A549 (cell line): ENCODE results near the gene MRPS5. TPM values are rescaled to one million over a fixed set of nuclear protein-coding genes. Genes with fewer than 3 reads are reported as not detected.

ENCODE experiments used
- ATAC-seq, 2 experiments: fragments of 200-7000 bp in 1 of 2; fragments of >200 bp in 1 of 2; cut with Nextera tagmentation in 1 of 2; cut with Tn5 transposase in 1 of 2; 3 replicates each; pipeline versions ENCODE4 v1.8.0 to v1.9.1; 2018 to 2020; ENCODE audit warnings: mild to moderate bottlenecking in 1 of 2, moderate library complexity in 1 of 2
- CTCF ChIA-PET: fragments of 300-600 bp; sonication (Branson Sonifier 250); formaldehyde crosslinking; extraction: SDS; loops from one replicate; lab custom pipeline; 2021; ENCODE audit warnings: antibody characterized with exemption, inconsistent platforms; lab: Yijun Ruan, JAX
- POLR2A ChIA-PET: fragments of 350-600 bp; formaldehyde crosslinking; extraction: SDS; loops from one replicate; lab custom pipeline; 2021; ENCODE audit warnings: antibody characterized with exemption, inconsistent platforms; lab: Yijun Ruan, JAX
- DNase-seq, 2 experiments: peaks; one replicate each; pipeline versions ENCODE4 v3.0.0 to v3.0.0-alpha.2; 2011 to 2016; ENCODE audit warnings: low read depth in 1 of 2, low spot score in 1 of 2
- FAIRE-seq: peaks from 2 replicates; lab custom pipeline; 2011; peaks lifted over from hg19 to GRCh38; lab: Jason Lieb, UNC
- H3K27ac ChIP-seq, 2 experiments: fragments of >200 bp; sonication (Bioruptor Twin); formaldehyde crosslinking; 3 replicates each; pipeline ENCODE4 v1.5.1; 2016 to 2017
- H3K4me1 ChIP-seq: fragments of >200 bp; sonication (Bioruptor Twin); formaldehyde crosslinking; 3 replicates; pipeline ENCODE4 v1.6.1; 2016
- H3K4me2 ChIP-seq: fragments of >200 bp; sonication (Bioruptor Twin); formaldehyde crosslinking; 3 replicates; pipeline ENCODE4 v1.6.1; 2016
- H3K4me3 ChIP-seq: fragments of >200 bp; sonication (Bioruptor Twin); formaldehyde crosslinking; 3 replicates; pipeline ENCODE4 v1.5.1; 2016
- H3K9me3 ChIP-seq: fragments of >200 bp; sonication (Bioruptor Twin); formaldehyde crosslinking; 3 replicates; pipeline ENCODE4 v1.6.1; 2016
- CEBPB ChIP-seq, 2 experiments: fragments of >200 bp in 1 of 2; sonication (Bioruptor Twin) in 1 of 2; formaldehyde crosslinking in 1 of 2; IDR thresholded peaks; 2 replicates each; pipeline ENCODE4 v1.6.1; 2012 to 2016
- CHD2 ChIP-seq: fragments of 150-350 bp; IDR thresholded peaks from 2 replicates; pipeline ENCODE4 v1.6.1; 2014; ENCODE audit warnings: low read length; ENCODE audit not compliant: partially characterized antibody
- CHD4 ChIP-seq: fragments of 200-600 bp; sonication (generic); IDR thresholded peaks from 2 replicates; pipeline ENCODE4 v1.6.1; 2016; ENCODE audit warnings: antibody characterized with exemption, mild to moderate bottlenecking, borderline replicate concordance
- EHF ChIP-seq: fragments of 250-450 bp; sonication (Bioruptor Pico); IDR thresholded peaks from 2 replicates; pipeline ENCODE4 v1.5.0; 2020; ENCODE audit warnings: mild to moderate bottlenecking
- EHMT2 ChIP-seq: fragments of 200-600 bp; sonication (generic); IDR thresholded peaks from 2 replicates; pipeline ENCODE4 v1.6.1; 2016; ENCODE audit warnings: antibody characterized with exemption, low read depth, mild to moderate bottlenecking, moderate library complexity
- ESRRA ChIP-seq: fragments of 150-350 bp; IDR thresholded peaks from 2 replicates; pipeline ENCODE4 v1.6.1; 2014; ENCODE audit warnings: mild to moderate bottlenecking, low read length, borderline replicate concordance
- HOXA7 ChIP-seq: fragments of 250-450 bp; sonication (Bioruptor Pico); IDR thresholded peaks from 2 replicates; pipeline ENCODE4 v1.5.0; 2020; ENCODE audit warnings: mild to moderate bottlenecking, moderate library complexity
- HOXB13 ChIP-seq: fragments of 250-450 bp; sonication (Bioruptor Pico); IDR thresholded peaks from 2 replicates; pipeline ENCODE4 v1.5.0; 2020; ENCODE audit warnings: low read depth, mild to moderate bottlenecking, moderate library complexity
- JUN ChIP-seq, 2 experiments: fragments of >200 bp; sonication (Bioruptor Twin); formaldehyde crosslinking; IDR thresholded peaks; 2 replicates in 1 of 2; 3 replicates in 1 of 2; pipeline ENCODE4 v1.6.1; 2016 to 2017
- KDM5A ChIP-seq: fragments of 200-600 bp; sonication (generic); IDR thresholded peaks from 2 replicates; pipeline ENCODE4 v1.6.1; 2016; ENCODE audit warnings: antibody characterized with exemption, mild to moderate bottlenecking
- MYC ChIP-seq: IDR thresholded peaks from 2 replicates; pipeline ENCODE4 v1.6.1; 2012; ENCODE audit warnings: mild to moderate bottlenecking, inconsistent platforms, low read length, improper control_type of control experiment, borderline replicate concordance
- POLR2AphosphoS2 ChIP-seq: conservative IDR thresholded peaks from 2 replicates; pipeline ENCODE4 v1.6.1; 2012; ENCODE audit warnings: low read length, improper control_type of control experiment, inconsistent platforms
- RAD21 ChIP-seq, 2 experiments: fragments of >200 bp in 1 of 2; sonication (Bioruptor Twin) in 1 of 2; formaldehyde crosslinking in 1 of 2; IDR thresholded peaks in 1 of 2; conservative IDR thresholded peaks in 1 of 2; 2 replicates in 1 of 2; 3 replicates in 1 of 2; pipeline ENCODE4 v1.6.1; 2012 to 2018; ENCODE audit warnings: inconsistent platforms in 1 of 2
- RCOR1 ChIP-seq: fragments of 150-350 bp; IDR thresholded peaks from 2 replicates; pipeline ENCODE4 v1.6.1; 2014; ENCODE audit warnings: antibody characterized with exemption, low read length, low read depth
- RFX5 ChIP-seq: fragments of 450-650 bp; IDR thresholded peaks from 2 replicates; pipeline ENCODE4 v1.7.1; 2014; ENCODE audit warnings: antibody characterized with exemption, mild to moderate bottlenecking, moderate library complexity
- ZC3H11A ChIP-seq: fragments of 450-650 bp; IDR thresholded peaks from 2 replicates; pipeline ENCODE4 v1.6.1; 2014; ENCODE audit warnings: antibody characterized with exemption, mild to moderate bottlenecking
- ZSCAN20 ChIP-seq: fragments of 250-450 bp; sonication (Bioruptor Pico); IDR thresholded peaks from 2 replicates; pipeline ENCODE4 v1.8.0; 2022; ENCODE audit warnings: mild to moderate bottlenecking, moderate library complexity
- WGBS: methylation state at CpG from one replicate; pipeline ENCODE4 v1.1.6; 2017; ENCODE audit errors: missing lambda C conversion rate; 5-methylcytosine and 5-hydroxymethylcytosine counted together
- polyA plus RNA-seq, 4 experiments: library from polyadenylated mRNA; depleted of rRNA in 3 of 4; stranded (reverse); fragments of >200 nt; fragmentation: RNase III in 1 of 4; extraction: RNeasy Plus Mini Kit Qiagen cat#74134 plus additional on column Dnase treatment in 1 of 4; gene quantifications; 2 replicates in 3 of 4; 3 replicates in 1 of 4; pipeline ENCODE4 v1.2.3, GENCODE V29; 2011 to 2017
- TF ChIP-seq, protein P1 (sequence below): IDR thresholded peaks from 2 replicates; pipeline ENCODE4 v1.6.1; 2012; ENCODE audit warnings: low read depth, borderline replicate concordance
- TF ChIP-seq, protein P2 (sequence below): fragments of >200 bp; sonication (Bioruptor Twin); formaldehyde crosslinking; IDR thresholded peaks from 3 replicates; pipeline ENCODE4 v1.5.1; 2016
- TF ChIP-seq, protein P3 (sequence below): fragments of 200-600 bp; sonication (generic); IDR thresholded peaks from 2 replicates; pipeline ENCODE4 v1.6.1; 2016; ENCODE audit warnings: antibody characterized with exemption, mild to moderate bottlenecking, moderate library complexity
- TF ChIP-seq, protein P4 (sequence below): fragments of 250-450 bp; sonication (Bioruptor Pico); IDR thresholded peaks from 2 replicates; pipeline ENCODE4 v1.5.0; 2020; ENCODE audit warnings: low read depth, mild to moderate bottlenecking, moderate library complexity

The MRPS5 gene
- polyA plus RNA-seq, 2 of the 4 experiments (the other 2 are of a cell fraction), result 103 to 123 TPM

DNA sequence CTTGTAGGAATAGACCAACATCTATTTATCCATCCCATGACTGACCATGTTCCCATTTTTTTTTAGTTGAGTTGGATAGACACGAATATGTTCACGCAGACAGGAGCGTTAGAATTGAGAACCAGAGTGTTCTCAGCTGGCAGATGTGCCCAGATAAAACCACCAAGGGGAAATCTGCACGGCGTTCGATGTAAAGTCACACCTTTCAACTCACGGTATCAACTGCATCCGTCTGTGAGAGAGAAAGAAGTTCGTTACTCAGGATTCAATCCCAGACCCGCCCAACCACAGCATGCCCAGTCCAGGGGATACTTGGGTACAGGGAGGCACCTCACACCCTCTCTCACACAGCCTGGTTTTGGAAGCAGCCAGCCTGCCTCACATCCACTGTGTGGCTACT, 70.0 kb downstream of the MRPS5 start:
- H3K27ac ChIP-seq, result no peak overlapping the region
- no peak overlapping the region for H3K4me3 ChIP-seq
- ATAC-seq (no peak), FAIRE-seq (no peak), DNase-seq (no peak)
- ChIA-PET POLR2A (no interaction called here), CTCF (interaction anchor here (0.6 to 6.1 kb wide), 4 partner anchors 12 to 64 kb away, joined by 3 to 45 read pairs (median 14); no protein-coding TSS in a partner anchor)
- no peaks in the 10 kb centered on the region; the same call in 2 of the 3 replicates for H3K9me3 ChIP-seq
- WGBS, result 44% methylated on average over 10 of the region's 10 CpGs
- TF ChIP-seq RCOR1 (no peak), CHD4 (no peak), MYC (no peak), CHD2 (no peak), ESRRA (no peak), RAD21 (conservative IDR thresholded peaks at IDR 0.05 in 1 of 2, IDR thresholded peaks at IDR 0.05 in 1 of 2) (no peak), CEBPB (IDR thresholded peaks at IDR 0.05) (no peak), JUN (IDR thresholded peaks at IDR 0.05) (no peak), ZSCAN20 (no peak), RFX5 (no peak), HOXB13 (CRISPR knock-in tag) (no peak), KDM5A (no peak), EHMT2 (no peak), POLR2AphosphoS2 (no peak)
- TF ChIP-seq, protein P1, sequence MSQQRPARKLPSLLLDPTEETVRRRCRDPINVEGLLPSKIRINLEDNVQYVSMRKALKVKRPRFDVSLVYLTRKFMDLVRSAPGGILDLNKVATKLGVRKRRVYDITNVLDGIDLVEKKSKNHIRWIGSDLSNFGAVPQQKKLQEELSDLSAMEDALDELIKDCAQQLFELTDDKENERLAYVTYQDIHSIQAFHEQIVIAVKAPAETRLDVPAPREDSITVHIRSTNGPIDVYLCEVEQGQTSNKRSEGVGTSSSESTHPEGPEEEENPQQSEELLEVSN, result no peak
- TF ChIP-seq, protein P2, sequence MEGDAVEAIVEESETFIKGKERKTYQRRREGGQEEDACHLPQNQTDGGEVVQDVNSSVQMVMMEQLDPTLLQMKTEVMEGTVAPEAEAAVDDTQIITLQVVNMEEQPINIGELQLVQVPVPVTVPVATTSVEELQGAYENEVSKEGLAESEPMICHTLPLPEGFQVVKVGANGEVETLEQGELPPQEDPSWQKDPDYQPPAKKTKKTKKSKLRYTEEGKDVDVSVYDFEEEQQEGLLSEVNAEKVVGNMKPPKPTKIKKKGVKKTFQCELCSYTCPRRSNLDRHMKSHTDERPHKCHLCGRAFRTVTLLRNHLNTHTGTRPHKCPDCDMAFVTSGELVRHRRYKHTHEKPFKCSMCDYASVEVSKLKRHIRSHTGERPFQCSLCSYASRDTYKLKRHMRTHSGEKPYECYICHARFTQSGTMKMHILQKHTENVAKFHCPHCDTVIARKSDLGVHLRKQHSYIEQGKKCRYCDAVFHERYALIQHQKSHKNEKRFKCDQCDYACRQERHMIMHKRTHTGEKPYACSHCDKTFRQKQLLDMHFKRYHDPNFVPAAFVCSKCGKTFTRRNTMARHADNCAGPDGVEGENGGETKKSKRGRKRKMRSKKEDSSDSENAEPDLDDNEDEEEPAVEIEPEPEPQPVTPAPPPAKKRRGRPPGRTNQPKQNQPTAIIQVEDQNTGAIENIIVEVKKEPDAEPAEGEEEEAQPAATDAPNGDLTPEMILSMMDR, result no peak
- TF ChIP-seq, protein P3, sequence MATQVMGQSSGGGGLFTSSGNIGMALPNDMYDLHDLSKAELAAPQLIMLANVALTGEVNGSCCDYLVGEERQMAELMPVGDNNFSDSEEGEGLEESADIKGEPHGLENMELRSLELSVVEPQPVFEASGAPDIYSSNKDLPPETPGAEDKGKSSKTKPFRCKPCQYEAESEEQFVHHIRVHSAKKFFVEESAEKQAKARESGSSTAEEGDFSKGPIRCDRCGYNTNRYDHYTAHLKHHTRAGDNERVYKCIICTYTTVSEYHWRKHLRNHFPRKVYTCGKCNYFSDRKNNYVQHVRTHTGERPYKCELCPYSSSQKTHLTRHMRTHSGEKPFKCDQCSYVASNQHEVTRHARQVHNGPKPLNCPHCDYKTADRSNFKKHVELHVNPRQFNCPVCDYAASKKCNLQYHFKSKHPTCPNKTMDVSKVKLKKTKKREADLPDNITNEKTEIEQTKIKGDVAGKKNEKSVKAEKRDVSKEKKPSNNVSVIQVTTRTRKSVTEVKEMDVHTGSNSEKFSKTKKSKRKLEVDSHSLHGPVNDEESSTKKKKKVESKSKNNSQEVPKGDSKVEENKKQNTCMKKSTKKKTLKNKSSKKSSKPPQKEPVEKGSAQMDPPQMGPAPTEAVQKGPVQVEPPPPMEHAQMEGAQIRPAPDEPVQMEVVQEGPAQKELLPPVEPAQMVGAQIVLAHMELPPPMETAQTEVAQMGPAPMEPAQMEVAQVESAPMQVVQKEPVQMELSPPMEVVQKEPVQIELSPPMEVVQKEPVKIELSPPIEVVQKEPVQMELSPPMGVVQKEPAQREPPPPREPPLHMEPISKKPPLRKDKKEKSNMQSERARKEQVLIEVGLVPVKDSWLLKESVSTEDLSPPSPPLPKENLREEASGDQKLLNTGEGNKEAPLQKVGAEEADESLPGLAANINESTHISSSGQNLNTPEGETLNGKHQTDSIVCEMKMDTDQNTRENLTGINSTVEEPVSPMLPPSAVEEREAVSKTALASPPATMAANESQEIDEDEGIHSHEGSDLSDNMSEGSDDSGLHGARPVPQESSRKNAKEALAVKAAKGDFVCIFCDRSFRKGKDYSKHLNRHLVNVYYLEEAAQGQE, result no peak
- H3K4me1 ChIP-seq, result no peaks in the 10 kb centered on the region
- no peak overlapping the region for H3K4me2 ChIP-seq

DNA sequence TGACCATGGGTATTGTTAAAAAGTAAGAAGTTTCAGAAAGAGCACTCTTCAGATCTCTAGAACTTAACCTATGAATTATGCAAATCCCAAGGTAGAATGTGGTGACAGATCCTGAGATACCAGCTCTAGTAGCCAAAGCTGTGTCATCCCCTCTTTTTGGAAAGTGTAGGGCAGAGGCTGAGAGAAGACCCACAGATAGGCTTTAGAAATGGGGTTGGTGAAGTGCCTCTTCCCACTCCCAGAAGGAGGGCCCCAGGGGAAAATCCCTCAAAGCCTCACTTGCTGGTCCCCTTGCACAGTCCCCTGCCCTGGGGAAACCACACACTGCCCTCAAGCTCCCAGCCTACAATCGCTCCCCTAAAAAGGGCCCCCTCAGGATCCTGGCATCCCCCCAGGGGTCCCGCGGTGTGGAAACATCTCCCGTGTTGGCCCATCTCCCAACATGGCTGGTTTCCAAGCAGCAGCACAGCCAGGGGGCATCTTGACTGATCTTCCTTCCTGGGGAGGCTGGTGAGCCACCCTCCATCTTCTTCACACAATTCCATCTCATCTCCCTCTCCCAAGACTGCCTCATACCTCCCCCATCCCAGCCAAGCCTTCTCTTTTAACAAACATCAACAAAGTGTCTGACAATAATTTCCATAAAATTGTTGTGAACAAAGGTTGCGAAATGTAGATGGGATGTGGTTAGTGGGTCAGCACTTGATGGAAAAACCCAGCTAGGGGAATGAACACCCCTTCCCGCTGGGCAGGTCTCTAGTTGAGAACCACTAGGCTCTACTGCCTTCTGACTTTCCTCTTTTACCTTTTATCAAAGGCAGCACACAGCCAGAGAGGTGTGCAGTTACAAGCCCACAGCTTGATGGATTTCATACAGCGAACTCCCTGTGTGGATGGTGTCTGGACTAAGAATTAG, 71.0 kb downstream of the MRPS5 start:
- Histone ChIP-seq H3K27ac (no peak overlapping the region), H3K4me2 (no peak overlapping the region), H3K9me3 (no peaks in the 10 kb centered on the region; the same call in 2 of the 3 replicates)
- POLR2A ChIA-PET, result no interaction called here
- TF ChIP-seq CEBPB (IDR thresholded peaks at IDR 0.05), result 0 out of 4 replicates have a peak, but pooled peaks of 1 of the 2 experiments have one; percentile 16
- TF ChIP-seq ZC3H11A, result no peak
- no peak for TF ChIP-seq HOXA7 (CRISPR knock-in tag)
- TF ChIP-seq, protein P4, sequence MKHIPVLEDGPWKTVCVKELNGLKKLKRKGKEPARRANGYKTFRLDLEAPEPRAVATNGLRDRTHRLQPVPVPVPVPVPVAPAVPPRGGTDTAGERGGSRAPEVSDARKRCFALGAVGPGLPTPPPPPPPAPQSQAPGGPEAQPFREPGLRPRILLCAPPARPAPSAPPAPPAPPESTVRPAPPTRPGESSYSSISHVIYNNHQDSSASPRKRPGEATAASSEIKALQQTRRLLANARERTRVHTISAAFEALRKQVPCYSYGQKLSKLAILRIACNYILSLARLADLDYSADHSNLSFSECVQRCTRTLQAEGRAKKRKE (CRISPR knock-in tag), result no peak
- no peak for TF ChIP-seq EHF
- TF ChIP-seq, all 56 proteins: peak for 1
- FAIRE-seq (no peak), DNase-seq (no peak), ATAC-seq (no peak)
- 29% methylated on average over 7 of the region's 7 CpGs for WGBS
- no peaks in the 10 kb centered on the region for H3K4me1 ChIP-seq
- H3K4me3 ChIP-seq, result no peak overlapping the region
- CTCF ChIA-PET, result interaction anchor here (0.5 to 6.1 kb wide), 4 partner anchors 13 to 807 kb away, joined by 3 to 45 read pairs (median 14); no protein-coding TSS in a partner anchor
